Uterus (tissue), 4 donors: Measurements from ENCODE around the gene MINDY1. TPM values are rescaled to one million over a fixed set of nuclear protein-coding genes. Genes with fewer than 3 reads are reported as not detected.

ENCODE experiments used
- DNase-seq, 2 donors: peaks; one replicate each; pipeline ENCODE4 v3.0.0-alpha.2; 2019 to 2020
- H3K27ac ChIP-seq, 2 donors: fragments of 200-600 bp; sonication (generic); 1 replicate in 1 of 2; 2 replicates in 1 of 2; pipeline ENCODE4 v1.5.1; 2016 to 2018
- H3K27me3 ChIP-seq, 2 donors: fragments of 200-600 bp; sonication (generic); one replicate each; pipeline ENCODE4 v1.5.1; 2018 to 2019; ENCODE audit warnings: control low read depth in 1 of 2
- H3K36me3 ChIP-seq, 2 donors: fragments of 200-600 bp; sonication (generic); one replicate each; pipeline ENCODE4 v1.5.1; 2019; ENCODE audit warnings: control low read depth in 1 of 2
- H3K4me1 ChIP-seq, 2 donors: fragments of 200-600 bp; sonication (generic); one replicate each; pipeline ENCODE4 v1.5.1; 2018 to 2019; ENCODE audit warnings: control low read depth in 1 of 2
- H3K4me3 ChIP-seq, 2 donors: fragments of 200-600 bp; sonication (generic); 1 replicate in 1 of 2; 2 replicates in 1 of 2; pipeline ENCODE4 v1.5.1; 2018 to 2019; ENCODE audit warnings: mild to moderate bottlenecking in 1 of 2
- H3K9me3 ChIP-seq, 2 donors: fragments of 200-600 bp; sonication (generic); one replicate each; pipeline ENCODE4 v1.5.1; 2019; ENCODE audit warnings: control low read depth in 1 of 2
- CTCF ChIP-seq, 4 experiments: fragments of 200-600 bp in 2 of 4; fragments of 450-650 bp in 2 of 4; sonication (generic) in 2 of 4; IDR thresholded peaks; one replicate each; pipeline ENCODE4 v1.5.1; 2016 to 2019; ENCODE audit warnings: antibody characterized with exemption in 4 of 4, mild to moderate bottlenecking in 2 of 4, moderate library complexity in 1 of 4
- POLR2A ChIP-seq, 2 donors: fragments of 450-650 bp; IDR thresholded peaks; one replicate each; pipeline ENCODE4 v1.6.1; 2016; ENCODE audit warnings: antibody characterized with exemption in 2 of 2, mild to moderate bottlenecking in 1 of 2, moderate library complexity in 1 of 2
- intact Hi-C: fragments of 100-400 bp; cut with DNase I; formaldehyde crosslinking; loops from one replicate; pipeline ENCODE4 v1.15.1; 2023; ENCODE audit warnings: low total_unique reads
- total RNA-seq, 4 donors: library from RNA; depleted of rRNA in 3 of 4; stranded (reverse); fragments of >200 nt in 3 of 4; gene quantifications; one replicate each; pipeline versions ENCODE4 v1.1.0 to v1.2.4, GENCODE V29; 2014 to 2023
- donor health status: DM: yes; HTN: yes; CAD: no.

MINDY1 gene
- total RNA-seq, 4 donors from 2014 or later, result 10.0 to 37.7 (median 24.6) TPM

GRCh38 chr1:151051356-151052009, 44.8 kb upstream of the MINDY1 start:
- peaks cover 0 to 9% of the 10 kb centered on the region in 2 donors for H3K4me1 ChIP-seq
- H3K27me3 ChIP-seq, result no peaks in the 10 kb centered on the region
- no peak overlapping the region for H3K27ac ChIP-seq
- TF ChIP-seq CTCF (IDR thresholded peaks at IDR 0.05), result no peak
- TF ChIP-seq POLR2A (IDR thresholded peaks at IDR 0.05), result no peak
- intact Hi-C loops, result no loop called here
- H3K9me3 ChIP-seq, result no peaks in the 10 kb centered on the region
- no peaks in the 10 kb centered on the region for H3K36me3 ChIP-seq
- no peak for DNase-seq
- no peak overlapping the region for H3K4me3 ChIP-seq

DNA sequence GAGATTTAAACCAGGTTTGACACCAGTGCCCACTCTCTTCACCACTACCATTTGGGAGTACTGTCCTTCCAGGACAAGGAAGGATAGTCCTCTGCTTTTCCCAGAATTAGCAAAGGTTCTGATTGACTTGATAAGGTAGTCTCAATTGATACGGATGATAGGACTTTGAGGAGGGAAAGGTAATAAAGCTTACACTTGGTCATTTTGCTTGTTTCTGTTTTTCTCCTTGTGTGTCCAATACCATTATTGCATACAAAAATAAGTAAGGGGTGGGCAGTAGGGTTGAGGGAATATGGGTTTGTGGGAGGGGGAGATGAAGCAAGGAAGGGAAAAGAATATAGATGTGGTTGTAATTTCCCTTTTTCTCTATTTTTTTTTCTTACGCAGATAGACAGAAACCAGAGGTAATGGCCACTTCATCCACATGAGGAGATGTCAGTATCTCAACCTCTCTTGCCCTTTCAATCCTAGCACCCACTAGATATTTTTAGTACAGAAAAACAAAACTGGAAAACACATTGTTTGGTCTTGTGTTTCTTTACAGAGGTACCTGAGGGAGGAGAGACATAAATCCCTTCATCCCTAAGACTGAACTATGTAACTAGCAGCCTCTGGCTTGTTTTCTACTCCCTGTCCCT, 43.5 kb upstream of the MINDY1 start:
- H3K4me1 ChIP-seq, result no peaks in the 10 kb centered on the region
- DNase-seq, result no peak

DNA sequence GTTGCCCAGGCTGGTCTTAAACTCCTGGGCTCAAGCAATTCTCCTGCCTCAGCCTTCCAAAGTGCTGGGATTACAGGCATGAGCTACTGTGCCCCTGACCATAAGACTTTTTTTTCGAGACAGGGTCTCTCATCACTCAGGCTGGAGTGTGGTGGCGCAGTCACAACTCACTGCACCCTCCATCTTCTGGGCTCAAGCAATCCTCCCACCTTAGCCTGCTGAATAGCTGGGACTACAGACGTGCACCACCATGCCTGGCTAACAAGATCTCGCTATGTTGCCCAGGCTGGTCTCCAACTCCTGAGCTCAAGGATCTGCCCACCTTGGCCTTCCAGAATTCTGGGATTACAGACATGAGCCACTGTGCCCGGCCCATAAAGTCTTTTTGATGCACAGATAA, 42.8 kb upstream of the MINDY1 start:
- Histone ChIP-seq H3K36me3 (no peaks in the 10 kb centered on the region), H3K4me1 (no peaks in the 10 kb centered on the region), H3K9me3 (no peaks in the 10 kb centered on the region), H3K4me3 (no peak overlapping the region), H3K27ac (no peak overlapping the region), H3K27me3 (no peaks in the 10 kb centered on the region)
- no peak for TF ChIP-seq CTCF (IDR thresholded peaks at IDR 0.05)
- no peak for TF ChIP-seq POLR2A (IDR thresholded peaks at IDR 0.05)
- intact Hi-C loops, result no loop called here
- DNase-seq, result no peak

More for the DNA sequence above, 43.5 kb upstream of the MINDY1 start:
- Histone ChIP-seq H3K36me3 (no peaks in the 10 kb centered on the region), H3K9me3 (no peaks in the 10 kb centered on the region), H3K27ac (no peak overlapping the region), H3K27me3 (no peaks in the 10 kb centered on the region), H3K4me3 (no peak overlapping the region)
- intact Hi-C loops, result no loop called here
- no peak for TF ChIP-seq POLR2A (IDR thresholded peaks at IDR 0.05)
- TF ChIP-seq CTCF (IDR thresholded peaks at IDR 0.05), result no peak

- peak overlapping the region; percentile 89 to 94 for H3K27ac ChIP-seq
- no peaks in the 10 kb centered on the region for H3K36me3 ChIP-seq
- intact Hi-C loops, result no loop called here
- no peaks in the 10 kb centered on the region for H3K4me1 ChIP-seq
- DNase-seq, result no peak
- peak overlapping the region; percentile 57 to 71 for H3K4me3 ChIP-seq
- no peaks in the 10 kb centered on the region for H3K9me3 ChIP-seq
- H3K27me3 ChIP-seq, result no peaks in the 10 kb centered on the region
- no peak for TF ChIP-seq POLR2A (IDR thresholded peaks at IDR 0.05)
- TF ChIP-seq CTCF (IDR thresholded peaks at IDR 0.05), result no peak
Observed at GRCh38 chr1:151048645-151049032, 41.9 kb upstream of the MINDY1 start.

- H3K9me3 ChIP-seq, result no peaks in the 10 kb centered on the region
- peak overlapping the region; percentile 89 to 94 for H3K27ac ChIP-seq
- peak; percentile 26 to 63 (median 50) for TF ChIP-seq CTCF (IDR thresholded peaks at IDR 0.05)
- peak in 1 of 2 donors; percentile 20 for TF ChIP-seq POLR2A (IDR thresholded peaks at IDR 0.05)
- no peaks in the 10 kb centered on the region for H3K36me3 ChIP-seq
- no peaks in the 10 kb centered on the region for H3K27me3 ChIP-seq
- H3K4me3 ChIP-seq, result peak overlapping the region; percentile 57 to 71
- peak; percentile 69 to 71 for DNase-seq
- intact Hi-C loops, result no loop called here
- H3K4me1 ChIP-seq, result no peaks in the 10 kb centered on the region
Observed at GRCh38 chr1:151047925-151048644, 41.4 kb upstream of the MINDY1 start.
